ENCODE results near the gene ABLIM1. TPM values are rescaled to one million over a fixed set of nuclear protein-coding genes. Genes with fewer than 3 reads are reported as not detected.

Gene ABLIM1
- total RNA-seq, 4 donors from 2014 or later, result 152 to 373 (median 209) TPM

DNA sequence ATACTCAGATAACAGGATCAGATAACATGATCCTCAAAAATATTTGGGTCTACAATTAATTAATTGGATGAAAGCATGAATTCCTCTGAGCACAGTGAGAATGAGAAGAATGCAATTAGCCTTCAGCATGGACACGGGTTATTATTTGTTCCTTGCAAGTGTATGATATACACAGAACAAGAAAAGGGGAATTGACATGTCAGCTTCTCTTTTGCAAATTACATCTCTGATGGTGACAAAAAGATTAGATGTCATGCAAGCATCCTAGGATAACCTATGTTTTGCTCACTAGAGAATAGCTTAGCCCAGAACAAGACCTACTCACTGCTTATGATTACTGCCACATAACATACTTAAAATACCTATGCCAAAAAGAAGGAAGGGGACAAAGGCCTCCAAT is 120.3 kb downstream of the ABLIM1 start:
- no peak for DNase-seq (ENCODE audit: low spot score in 2 of 2)
- Histone ChIP-seq H3K27ac (no peak overlapping the region), H3K9me3 (no peaks in the 10 kb centered on the region), H3K27me3 (no peaks in the 10 kb centered on the region), H3K4me3 (no peak overlapping the region), H3K4me1 (peaks cover 0 to 15% (median 6%) of the 10 kb centered on the region in 4 donors), H3K36me3 (peaks cover 0 to 26% (median 0%) of the 10 kb centered on the region in 3 donors)
- 28 to 44% methylated on average over 1 of the region's 1 CpG for WGBS, 2 donors
- TF ChIP-seq POLR2A (IDR thresholded peaks at IDR 0.05) (no peak), EP300 (IDR thresholded peaks at IDR 0.05) (no peak)
- TF ChIP-seq, protein P1, sequence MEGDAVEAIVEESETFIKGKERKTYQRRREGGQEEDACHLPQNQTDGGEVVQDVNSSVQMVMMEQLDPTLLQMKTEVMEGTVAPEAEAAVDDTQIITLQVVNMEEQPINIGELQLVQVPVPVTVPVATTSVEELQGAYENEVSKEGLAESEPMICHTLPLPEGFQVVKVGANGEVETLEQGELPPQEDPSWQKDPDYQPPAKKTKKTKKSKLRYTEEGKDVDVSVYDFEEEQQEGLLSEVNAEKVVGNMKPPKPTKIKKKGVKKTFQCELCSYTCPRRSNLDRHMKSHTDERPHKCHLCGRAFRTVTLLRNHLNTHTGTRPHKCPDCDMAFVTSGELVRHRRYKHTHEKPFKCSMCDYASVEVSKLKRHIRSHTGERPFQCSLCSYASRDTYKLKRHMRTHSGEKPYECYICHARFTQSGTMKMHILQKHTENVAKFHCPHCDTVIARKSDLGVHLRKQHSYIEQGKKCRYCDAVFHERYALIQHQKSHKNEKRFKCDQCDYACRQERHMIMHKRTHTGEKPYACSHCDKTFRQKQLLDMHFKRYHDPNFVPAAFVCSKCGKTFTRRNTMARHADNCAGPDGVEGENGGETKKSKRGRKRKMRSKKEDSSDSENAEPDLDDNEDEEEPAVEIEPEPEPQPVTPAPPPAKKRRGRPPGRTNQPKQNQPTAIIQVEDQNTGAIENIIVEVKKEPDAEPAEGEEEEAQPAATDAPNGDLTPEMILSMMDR (IDR thresholded peaks at IDR 0.05), result no peak

- no peak overlapping the region for H3K27ac ChIP-seq
- WGBS, 2 donors, result 93 to 94% methylated on average over 6 of the region's 6 CpGs
- no peak for DNase-seq (ENCODE audit: low spot score in 2 of 2)
- H3K9me3 ChIP-seq, result no peaks in the 10 kb centered on the region
- peaks cover 0 to 21% (median 0%) of the 10 kb centered on the region in 3 donors for H3K36me3 ChIP-seq
- H3K4me1 ChIP-seq, result peaks cover 0 to 15% (median 6%) of the 10 kb centered on the region in 4 donors
- TF ChIP-seq, protein P1 (IDR thresholded peaks at IDR 0.05), result no peak
- TF ChIP-seq POLR2A (IDR thresholded peaks at IDR 0.05) (no peak), EP300 (IDR thresholded peaks at IDR 0.05) (no peak)
- H3K27me3 ChIP-seq, result no peaks in the 10 kb centered on the region
- H3K4me3 ChIP-seq, result no peak overlapping the region
Measured at GRCh38 chr10:114534571-114534981, 123.5 kb downstream of the ABLIM1 start.

GRCh38 chr10:114532226-114532625 is 125.8 kb downstream of the ABLIM1 start:
- Histone ChIP-seq H3K27me3 (no peaks in the 10 kb centered on the region), H3K4me1 (peaks cover 0 to 8% (median 2%) of the 10 kb centered on the region in 4 donors), H3K4me3 (no peak overlapping the region), H3K9me3 (no peaks in the 10 kb centered on the region), H3K36me3 (peaks cover 0 to 21% (median 0%) of the 10 kb centered on the region in 3 donors), H3K27ac (no peak overlapping the region)
- 93 to 97% methylated on average over 5 of the region's 5 CpGs for WGBS, 2 donors
- TF ChIP-seq EP300 (IDR thresholded peaks at IDR 0.05), result no peak
- no peak for TF ChIP-seq POLR2A (IDR thresholded peaks at IDR 0.05)
- TF ChIP-seq, protein P1 (IDR thresholded peaks at IDR 0.05), result no peak
- no peak for DNase-seq (ENCODE audit: low spot score in 2 of 2)

DNA sequence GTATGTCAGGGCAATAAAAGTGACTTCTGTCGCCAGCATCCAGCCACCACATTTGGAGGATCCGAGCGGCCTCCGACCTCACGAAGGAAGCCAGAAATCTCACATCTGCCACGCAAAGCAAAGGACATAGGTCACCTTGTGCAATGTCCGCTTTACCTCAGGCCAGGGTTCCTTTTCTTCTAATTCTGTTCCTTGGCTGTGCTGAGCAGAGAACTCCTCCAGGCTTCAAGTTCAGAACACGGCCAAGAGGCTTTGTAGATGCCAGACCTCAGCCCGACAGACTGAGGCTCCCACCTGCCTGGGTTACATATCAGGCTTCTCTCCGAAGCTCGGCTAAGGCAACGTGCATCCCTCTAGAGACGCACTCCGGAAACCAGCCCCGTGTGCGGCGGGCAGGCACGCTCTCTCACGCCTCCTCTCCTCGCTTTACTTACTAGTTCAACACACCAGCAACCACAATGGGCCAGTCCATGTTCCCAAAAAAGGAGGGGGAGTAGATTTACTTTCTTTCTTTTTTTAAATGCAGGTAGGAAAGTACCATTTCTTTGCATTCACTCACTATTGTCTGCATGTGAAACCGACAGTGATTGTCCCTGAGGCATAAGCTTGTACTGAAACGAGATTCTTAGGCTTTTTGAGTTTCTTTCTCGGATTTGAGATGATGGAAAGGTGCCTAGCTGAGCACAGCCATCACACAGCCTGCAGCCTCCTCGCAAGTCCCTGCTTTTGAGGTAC is 131.4 kb downstream of the ABLIM1 start:
- WGBS, 2 donors, result 14 to 15% methylated on average over 24 of the region's 24 CpGs
- peak overlapping the region; percentile 34 to 92 (median 85) for H3K27ac ChIP-seq
- TF ChIP-seq, protein P1 (IDR thresholded peaks at IDR 0.05), result peak in 1 of 5 experiments; percentile 13
- TF ChIP-seq EP300 (IDR thresholded peaks at IDR 0.05) (peak in 1 of 2 donors; percentile 92), POLR2A (IDR thresholded peaks at IDR 0.05) (peak; percentile 65 to 82)
- H3K9me3 ChIP-seq, result no peaks in the 10 kb centered on the region
- peak; percentile 68 to 78 for DNase-seq (ENCODE audit: low spot score in 2 of 2)
- H3K27me3 ChIP-seq, result no peaks in the 10 kb centered on the region
- peak overlapping the region; percentile 17 to 51 (median 35) for H3K4me3 ChIP-seq
- H3K36me3 ChIP-seq, result peaks cover 0 to 2% (median 0%) of the 10 kb centered on the region in 3 donors
- H3K4me1 ChIP-seq, result peaks cover 0 to 43% (median 19%) of the 10 kb centered on the region in 4 donors

DNA sequence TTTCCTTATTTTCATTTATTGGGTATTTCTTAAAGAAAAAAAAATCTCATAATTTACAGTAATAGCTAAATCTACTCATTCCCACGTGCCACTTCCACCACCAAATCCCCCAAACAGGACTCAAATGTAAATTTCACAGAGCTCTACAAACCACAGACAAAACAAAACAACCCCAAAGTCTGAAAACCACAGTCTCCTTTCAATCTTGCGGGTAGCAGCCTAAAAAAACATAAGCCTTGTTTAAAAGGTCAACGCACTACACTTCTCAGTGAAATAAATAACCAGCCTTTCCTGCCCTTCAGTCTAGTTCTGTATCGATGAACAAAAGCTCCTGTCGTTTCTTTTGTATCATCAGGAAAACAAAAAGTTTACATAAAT is 132.0 kb downstream of the ABLIM1 start:
- peak overlapping the region; percentile 34 to 92 (median 85) for H3K27ac ChIP-seq
- DNase-seq (ENCODE audit: low spot score in 2 of 2), result no peak
- H3K36me3 ChIP-seq, result no peaks in the 10 kb centered on the region
- H3K9me3 ChIP-seq, result no peaks in the 10 kb centered on the region
- H3K4me1 ChIP-seq, result peaks cover 0 to 47% (median 21%) of the 10 kb centered on the region in 4 donors
- peak overlapping the region; percentile 17 to 51 (median 35) for H3K4me3 ChIP-seq
- TF ChIP-seq POLR2A (IDR thresholded peaks at IDR 0.05) (no peak), EP300 (IDR thresholded peaks at IDR 0.05) (no peak)
- TF ChIP-seq, protein P1 (IDR thresholded peaks at IDR 0.05), result no peak
- H3K27me3 ChIP-seq, result no peaks in the 10 kb centered on the region
- WGBS, 2 donors, result 6 to 12% methylated on average over 5 of the region's 5 CpGs
